Measurements from ENCODE around the gene CDH7.

Gene CDH7

DNA sequence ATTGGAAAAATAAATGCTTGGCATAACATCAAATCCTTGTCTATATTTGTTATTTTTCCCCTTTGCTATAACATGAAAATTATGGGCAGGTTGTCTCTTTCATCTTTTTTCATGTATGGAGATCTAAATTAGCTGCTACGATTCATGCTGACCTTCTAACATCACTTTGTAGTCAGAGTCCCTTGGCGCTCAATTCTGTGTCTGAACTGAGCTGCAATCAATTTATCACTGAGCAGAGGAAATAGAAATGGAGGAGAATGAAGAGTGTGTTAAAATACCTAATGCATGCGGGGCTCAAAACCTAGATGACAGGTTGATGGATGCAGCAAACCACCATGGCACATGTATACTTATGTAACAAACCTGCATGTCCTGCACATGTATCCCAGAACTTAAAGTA is 168.9 kb downstream of the CDH7 start:
- no peak for DNase-seq (ENCODE audit: low spot score)

DNA sequence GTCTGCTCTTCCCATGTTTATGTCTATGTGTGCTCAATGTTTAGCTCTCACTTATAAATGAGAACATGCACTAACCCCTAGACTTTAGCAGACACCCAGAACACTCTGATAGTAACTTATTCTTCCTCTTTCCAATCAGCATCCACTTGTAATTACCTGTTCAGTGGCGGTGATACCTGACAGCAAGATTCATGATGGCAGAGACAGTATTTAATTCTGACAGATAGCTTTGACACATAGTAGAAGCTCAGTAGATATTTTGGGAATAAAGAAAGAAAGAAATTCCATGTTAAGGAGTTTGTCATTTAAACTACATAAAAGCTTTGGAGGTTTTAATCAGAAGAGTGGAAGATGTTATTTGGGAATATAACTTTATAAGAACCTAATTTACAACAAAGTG is 171.3 kb downstream of the CDH7 start:
- no peak for DNase-seq (ENCODE audit: low spot score)

- no peak for DNase-seq (ENCODE audit: low spot score)
These were observed 174.1 kb downstream of the CDH7 start for GRCh38 chr18:65924904-65925303.

DNA sequence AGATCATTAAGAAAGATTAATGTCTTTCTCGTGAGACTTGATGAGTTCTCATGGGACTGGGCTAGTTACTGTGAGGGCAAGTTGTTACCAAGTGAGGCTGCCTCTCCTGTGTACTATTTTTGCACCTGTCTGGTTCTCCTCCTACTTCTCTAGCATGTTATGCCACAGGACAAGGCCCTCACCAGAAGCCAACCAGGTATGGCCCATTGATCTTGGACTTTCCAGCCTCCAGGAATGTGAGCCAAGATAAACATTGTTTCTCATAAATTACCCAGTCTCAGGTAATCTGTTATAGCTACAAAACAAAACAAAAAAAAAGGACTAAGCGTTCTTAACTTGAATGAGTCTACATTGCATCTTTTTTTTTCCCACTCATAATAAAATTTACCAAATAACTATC is 184.1 kb downstream of the CDH7 start:
- DNase-seq (ENCODE audit: low spot score), result no peak

- DNase-seq (ENCODE audit: low spot score), result no peak
These were observed 185.9 kb downstream of the CDH7 start for GRCh38 chr18:65936678-65937077.

GRCh38 chr18:65937180-65937579 is 186.4 kb downstream of the CDH7 start:
- no peak for DNase-seq (ENCODE audit: low spot score)

DNA sequence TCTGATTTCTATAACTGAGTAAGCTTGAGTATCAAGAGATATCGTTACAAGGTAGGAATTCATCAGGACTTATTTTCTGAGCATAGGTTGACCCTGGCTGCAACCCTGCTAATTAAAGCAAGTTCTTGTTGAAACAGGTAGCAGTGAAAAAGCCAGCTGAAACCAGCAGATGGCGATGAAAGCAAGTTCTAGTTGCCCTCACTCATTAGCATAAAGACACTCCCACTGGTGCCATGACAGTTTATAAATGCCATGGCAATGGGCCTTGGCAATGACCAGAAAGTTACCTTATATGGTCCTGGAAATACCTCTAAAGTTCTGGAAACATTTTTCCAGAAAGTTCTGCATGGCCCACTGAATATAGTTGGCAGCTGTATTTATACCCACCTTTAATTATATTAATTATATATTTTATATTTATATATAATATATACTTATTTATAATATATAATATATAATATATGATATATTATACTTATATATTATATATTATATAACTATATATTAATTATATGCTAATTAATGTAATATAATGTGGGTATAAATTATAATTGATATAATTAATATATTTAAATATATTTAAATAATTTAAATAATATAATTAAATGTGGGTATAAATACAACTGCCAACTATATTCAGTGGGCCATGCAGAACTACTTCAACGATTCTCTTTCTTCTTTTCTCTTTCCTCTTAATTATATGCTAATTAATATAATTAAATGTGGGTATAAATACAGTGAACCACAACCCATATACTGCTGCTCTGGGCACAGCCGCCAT is 188.0 kb downstream of the CDH7 start:
- no peak for DNase-seq (ENCODE audit: low spot score)
